ENCODE results near the gene PRR36.

Gene PRR36

DNA sequence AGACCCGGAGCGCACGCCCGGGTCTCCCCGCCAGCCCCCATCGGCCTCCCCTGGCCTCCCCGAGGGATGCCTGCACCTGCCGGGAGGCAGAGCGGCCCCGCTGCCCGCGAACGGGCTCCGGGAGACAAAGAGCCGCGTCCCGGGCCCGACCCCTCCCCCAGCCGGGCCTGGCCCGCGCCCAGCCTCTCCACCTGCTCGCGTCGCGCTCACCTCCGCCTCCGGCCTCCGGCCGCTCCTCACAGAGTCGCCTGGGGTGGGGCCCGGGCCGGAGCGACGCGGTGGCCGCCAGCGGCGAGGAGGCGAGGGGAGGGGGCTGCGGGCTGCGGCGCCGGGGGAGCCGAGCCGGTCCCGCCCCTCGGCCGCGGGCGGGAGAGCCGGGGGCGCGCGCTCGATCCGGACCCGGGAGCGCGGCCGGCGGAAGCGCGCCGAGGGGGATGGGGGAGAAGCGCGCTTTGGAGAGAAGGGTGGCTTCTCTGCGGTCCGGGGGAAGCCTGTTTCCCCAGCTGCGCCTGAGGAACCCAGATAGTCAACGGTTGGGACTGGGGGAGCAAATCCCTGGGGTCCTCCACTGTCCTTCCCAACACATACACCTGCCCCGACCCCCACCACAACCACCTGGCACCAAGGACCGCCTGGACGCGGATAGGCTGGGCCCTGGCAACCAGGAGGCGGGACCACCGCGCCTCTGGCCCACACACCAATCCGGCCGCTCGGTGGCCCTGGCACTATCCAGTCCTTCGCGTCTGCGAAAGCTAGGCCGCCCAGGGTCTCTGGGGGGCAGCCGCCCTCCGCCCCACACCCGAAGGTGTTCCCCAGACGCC is at the start of gene PRR36:
PRR36 (minus strand) TSS at position 315 of the 821 bp plus-strand sequence. CDS start 701 bp downstream, outside the sequence.
- H3K4me3 ChIP-seq (ENCODE audit: low read length), result peak within 1 kb of the TSS; percentile 46; the same call in 1 of the 2 replicates

DNA sequence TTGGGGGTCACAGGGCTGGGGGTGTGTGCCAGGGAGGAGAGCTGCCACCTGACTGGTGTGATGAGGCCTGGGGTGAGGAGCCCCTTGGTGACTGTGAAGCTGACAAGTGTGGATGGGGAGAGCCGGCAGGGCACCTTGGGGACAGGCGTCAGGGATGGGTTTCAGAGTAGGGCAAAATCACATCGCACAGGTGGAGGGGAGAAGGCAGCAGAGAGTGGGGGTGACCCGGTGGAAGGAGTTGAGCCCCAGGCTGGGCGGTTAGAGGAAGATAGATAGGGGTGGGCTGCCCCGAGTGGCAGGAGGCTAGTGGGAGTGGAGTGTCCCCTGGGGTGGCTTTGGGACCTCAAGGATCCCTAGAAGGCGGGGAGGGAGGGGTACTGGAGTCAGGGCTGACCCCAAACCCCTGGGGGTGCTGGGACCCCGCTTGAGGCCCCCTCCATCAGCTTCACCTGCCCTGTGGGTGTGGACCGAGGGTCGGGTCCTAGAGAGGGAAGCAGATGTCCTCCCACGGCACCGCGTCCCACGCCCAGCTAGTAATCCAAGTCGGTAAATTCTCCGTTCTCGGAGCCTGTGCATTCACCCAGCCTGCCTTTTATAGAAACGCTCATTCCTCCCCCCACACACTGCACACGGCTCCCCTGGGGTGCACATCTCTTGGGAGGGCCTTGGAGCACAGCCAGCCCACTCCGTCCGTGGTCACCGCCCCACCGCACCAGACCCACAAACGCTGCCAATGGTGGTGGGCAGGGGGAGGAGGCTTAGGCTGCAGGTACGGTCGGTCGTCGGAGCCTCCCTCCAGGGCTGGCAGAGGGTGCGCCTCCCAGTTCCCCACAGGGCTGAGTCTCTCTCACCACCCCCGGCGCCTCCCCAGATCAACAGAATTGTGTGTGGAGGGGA is 49.4 kb upstream of the PRR36 start:
- H3K4me1 ChIP-seq (ENCODE audit: control insufficient read depth, insufficient read depth, low read length), result 0 out of 2 replicates have a peak, but pooled peaks cover 3% of the 10 kb centered on the region
- H3K36me3 ChIP-seq (ENCODE audit: control insufficient read depth, insufficient read depth, low read length), result peaks cover 6% of the 10 kb centered on the region; the same call in 1 of the 2 replicates
- H3K9me3 ChIP-seq (ENCODE audit: control insufficient read depth, insufficient read depth, low read length), result no peaks in the 10 kb centered on the region
- no peak overlapping the region for H3K27ac ChIP-seq (ENCODE audit: low read length)
- H3K27me3 ChIP-seq (ENCODE audit: control insufficient read depth, insufficient read depth, low read length), result no peaks in the 10 kb centered on the region
- H3K4me3 ChIP-seq (ENCODE audit: low read length), result no peak overlapping the region
- DNase-seq (ENCODE audit: low read depth, low spot score), result no peak
- no CpG with 5 or more reads among the region's 31 CpGs for WGBS (ENCODE audit: insufficient coverage, insufficient read length)

More for the DNA sequence above, at the start of gene PRR36:
- Histone ChIP-seq H3K27ac (ENCODE audit: low read length) (no peak within 1 kb of the TSS), H3K4me1 (ENCODE audit: control insufficient read depth, insufficient read depth, low read length) (peaks cover 7% of the 10 kb centered on the region), H3K36me3 (ENCODE audit: control insufficient read depth, insufficient read depth, low read length) (no peaks in the 10 kb centered on the region), H3K27me3 (ENCODE audit: control insufficient read depth, insufficient read depth, low read length) (no peaks in the 10 kb centered on the region), H3K9me3 (ENCODE audit: control insufficient read depth, insufficient read depth, low read length) (no peaks in the 10 kb centered on the region)
- no peak for DNase-seq (ENCODE audit: low read depth, low spot score)
- WGBS (ENCODE audit: insufficient coverage, insufficient read length), result no CpG with 5 or more reads among the region's 88 CpGs

DNA sequence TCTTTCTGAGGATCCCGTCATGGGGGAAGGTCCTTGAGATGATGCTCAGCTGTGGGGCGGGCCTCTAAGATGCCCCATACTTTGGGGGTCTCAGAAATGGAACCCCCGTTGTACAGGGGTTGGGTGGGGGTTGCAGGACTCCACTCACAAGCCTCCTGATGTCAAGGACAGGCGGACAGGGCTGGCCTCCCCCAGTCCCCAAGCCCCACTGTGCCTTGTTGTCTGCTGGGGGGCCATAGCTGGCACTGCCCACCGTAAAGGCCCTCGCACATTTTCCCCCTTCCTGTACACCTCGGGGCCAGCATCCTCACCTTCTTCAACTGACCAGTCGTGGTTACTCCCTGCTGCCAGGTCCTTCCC is 48.6 kb upstream of the PRR36 start:
- Histone ChIP-seq H3K27ac (ENCODE audit: low read length) (no peak overlapping the region), H3K27me3 (ENCODE audit: control insufficient read depth, insufficient read depth, low read length) (no peaks in the 10 kb centered on the region; the same call in 1 of the 2 replicates), H3K9me3 (ENCODE audit: control insufficient read depth, insufficient read depth, low read length) (no peaks in the 10 kb centered on the region), H3K36me3 (ENCODE audit: control insufficient read depth, insufficient read depth, low read length) (peaks cover 6% of the 10 kb centered on the region; the same call in 1 of the 2 replicates), H3K4me1 (ENCODE audit: control insufficient read depth, insufficient read depth, low read length) (0 out of 2 replicates have a peak, but pooled peaks cover 3% of the 10 kb centered on the region), H3K4me3 (ENCODE audit: low read length) (no peak overlapping the region)
- no CpG with 5 or more reads among the region's 8 CpGs for WGBS (ENCODE audit: insufficient coverage, insufficient read length)
- DNase-seq (ENCODE audit: low read depth, low spot score), result no peak

DNA sequence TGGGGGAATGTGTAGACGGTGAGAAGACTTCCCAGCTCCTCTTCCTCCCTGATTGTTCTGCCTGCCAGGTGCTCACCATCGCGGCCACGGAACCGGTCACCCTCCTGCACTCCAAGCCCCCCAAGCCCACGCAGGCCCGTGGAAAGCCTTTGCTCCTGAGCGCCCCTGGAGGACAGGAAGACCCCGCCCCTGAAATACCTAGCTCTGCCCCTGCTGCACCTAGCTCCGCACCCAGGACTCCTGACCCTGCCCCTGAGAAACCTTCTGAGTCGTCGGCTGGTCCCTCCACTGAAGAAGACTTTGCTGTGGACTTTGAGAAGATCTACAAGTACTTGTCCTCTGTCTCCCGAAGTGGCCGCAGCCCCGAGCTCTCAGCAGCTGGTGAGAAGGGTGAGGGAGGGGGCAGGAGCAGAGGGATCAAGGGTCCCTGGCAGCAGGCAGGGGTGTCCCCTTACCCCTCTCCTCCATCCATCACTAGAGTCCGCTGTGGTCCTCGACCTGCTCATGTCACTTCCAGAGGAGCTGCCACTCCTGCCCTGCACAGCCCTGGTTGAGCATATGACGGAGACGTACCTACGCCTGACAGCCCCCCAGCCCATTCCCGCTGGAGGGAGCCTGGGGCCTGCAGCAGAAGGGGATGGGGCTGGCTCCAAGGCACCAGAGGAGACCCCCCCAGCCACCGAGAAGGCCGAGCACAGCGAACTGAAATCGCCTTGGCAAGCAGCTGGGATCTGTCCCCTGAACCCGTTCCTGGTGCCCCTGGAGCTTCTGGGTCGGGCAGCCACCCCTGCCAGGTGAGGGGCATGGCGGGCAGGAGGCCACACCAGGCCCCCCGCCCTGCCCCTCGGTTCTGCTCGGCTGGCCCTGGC is 48.0 kb upstream of the PRR36 start:
- Histone ChIP-seq H3K4me3 (ENCODE audit: low read length) (no peak overlapping the region), H3K9me3 (ENCODE audit: control insufficient read depth, insufficient read depth, low read length) (no peaks in the 10 kb centered on the region), H3K27ac (ENCODE audit: low read length) (no peak overlapping the region), H3K36me3 (ENCODE audit: control insufficient read depth, insufficient read depth, low read length) (peaks cover 3% of the 10 kb centered on the region; the same call in 1 of the 2 replicates), H3K4me1 (ENCODE audit: control insufficient read depth, insufficient read depth, low read length) (0 out of 2 replicates have a peak, but pooled peaks cover 3% of the 10 kb centered on the region), H3K27me3 (ENCODE audit: control insufficient read depth, insufficient read depth, low read length) (peaks cover 1% of the 10 kb centered on the region; the same call in 1 of the 2 replicates)
- DNase-seq (ENCODE audit: low read depth, low spot score), result no peak
- no CpG with 5 or more reads among the region's 31 CpGs for WGBS (ENCODE audit: insufficient coverage, insufficient read length)

DNA sequence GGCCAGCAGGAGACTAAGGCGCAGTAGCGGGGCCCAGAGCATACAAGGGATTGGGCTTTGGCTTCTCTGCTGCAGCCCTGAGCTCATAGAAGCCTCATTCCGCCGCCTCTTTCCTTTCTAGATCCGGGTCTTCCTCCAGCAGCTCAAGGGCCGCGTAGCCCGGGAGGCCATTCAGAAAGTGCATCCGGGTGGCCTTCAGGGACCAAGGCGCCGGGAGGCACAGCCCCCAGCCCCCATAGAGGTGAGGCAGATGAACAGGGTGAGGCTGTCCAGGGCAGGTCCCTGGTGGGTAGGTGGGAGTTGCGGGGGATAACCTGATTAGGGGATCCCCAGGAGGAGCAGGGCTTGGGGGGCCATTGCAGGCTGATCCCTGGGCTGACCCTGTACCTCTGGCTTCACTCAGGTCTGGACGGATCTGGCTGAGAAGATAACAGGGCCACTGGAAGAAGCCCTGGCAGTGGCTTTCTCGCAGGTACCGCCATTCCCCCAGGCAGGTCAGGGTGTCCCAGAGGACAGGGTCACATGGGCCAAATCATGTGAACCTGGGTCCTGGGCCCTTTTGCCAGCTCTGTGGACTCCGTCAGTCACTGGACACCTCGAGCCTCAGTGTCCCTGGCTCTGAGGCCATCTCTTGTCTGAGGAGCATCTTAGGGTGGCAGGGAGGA is 47.2 kb upstream of the PRR36 start:
- Histone ChIP-seq H3K9me3 (ENCODE audit: control insufficient read depth, insufficient read depth, low read length) (no peaks in the 10 kb centered on the region), H3K4me3 (ENCODE audit: low read length) (peak overlapping the region; percentile 37; the same call in 1 of the 2 replicates), H3K27me3 (ENCODE audit: control insufficient read depth, insufficient read depth, low read length) (peaks cover 5% of the 10 kb centered on the region; the same call in 1 of the 2 replicates), H3K36me3 (ENCODE audit: control insufficient read depth, insufficient read depth, low read length) (0 out of 2 replicates have a peak, but pooled peaks cover 3% of the 10 kb centered on the region), H3K27ac (ENCODE audit: low read length) (no peak overlapping the region), H3K4me1 (ENCODE audit: control insufficient read depth, insufficient read depth, low read length) (0 out of 2 replicates have a peak, but pooled peaks cover 3% of the 10 kb centered on the region)
- WGBS (ENCODE audit: insufficient coverage, insufficient read length), result no CpG with 5 or more reads among the region's 17 CpGs
- DNase-seq (ENCODE audit: low read depth, low spot score), result no peak

DNA sequence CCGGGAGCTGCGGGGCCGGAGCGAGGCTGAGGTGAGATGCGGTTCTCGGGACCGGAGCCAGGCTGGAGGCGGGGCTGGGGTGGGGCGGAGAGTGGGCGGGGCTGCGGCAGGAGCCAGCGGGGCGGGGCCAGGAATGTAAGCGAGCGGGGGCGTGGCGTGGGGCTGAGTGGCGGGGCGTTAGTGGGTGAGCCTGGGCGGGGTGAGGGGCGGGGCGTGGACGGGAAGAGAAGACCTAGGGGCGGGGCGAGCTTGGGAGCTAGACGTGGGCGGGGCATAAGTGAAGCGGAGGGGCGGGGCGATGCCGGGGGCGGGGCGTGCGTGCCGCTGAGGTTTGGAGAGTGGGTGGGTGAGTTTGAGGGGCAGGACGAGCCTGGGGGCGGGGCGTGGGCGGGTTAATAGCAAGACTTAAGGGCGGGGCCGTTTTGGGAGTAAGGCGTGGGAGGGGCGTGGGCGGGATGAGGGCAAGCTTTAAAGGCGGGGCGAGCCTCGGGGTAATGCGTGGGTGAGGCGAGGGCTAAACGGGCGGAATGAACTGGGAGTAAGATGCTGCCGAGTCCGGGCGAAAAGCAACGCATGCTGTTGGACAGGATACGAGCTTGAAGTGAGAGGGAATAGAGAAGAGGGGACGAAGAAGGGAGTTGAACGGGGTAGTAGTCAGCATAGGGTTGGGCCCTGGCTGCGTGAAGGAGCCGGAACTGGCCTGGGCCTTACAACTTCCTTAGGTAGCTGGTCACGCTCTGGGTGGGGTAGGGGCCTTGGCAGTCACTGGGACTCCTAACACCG is 46.5 kb upstream of the PRR36 start:
- WGBS (ENCODE audit: insufficient coverage, insufficient read length), result no CpG with 5 or more reads among the region's 62 CpGs
- H3K4me3 ChIP-seq (ENCODE audit: low read length), result peak overlapping the region; percentile 74

DNA sequence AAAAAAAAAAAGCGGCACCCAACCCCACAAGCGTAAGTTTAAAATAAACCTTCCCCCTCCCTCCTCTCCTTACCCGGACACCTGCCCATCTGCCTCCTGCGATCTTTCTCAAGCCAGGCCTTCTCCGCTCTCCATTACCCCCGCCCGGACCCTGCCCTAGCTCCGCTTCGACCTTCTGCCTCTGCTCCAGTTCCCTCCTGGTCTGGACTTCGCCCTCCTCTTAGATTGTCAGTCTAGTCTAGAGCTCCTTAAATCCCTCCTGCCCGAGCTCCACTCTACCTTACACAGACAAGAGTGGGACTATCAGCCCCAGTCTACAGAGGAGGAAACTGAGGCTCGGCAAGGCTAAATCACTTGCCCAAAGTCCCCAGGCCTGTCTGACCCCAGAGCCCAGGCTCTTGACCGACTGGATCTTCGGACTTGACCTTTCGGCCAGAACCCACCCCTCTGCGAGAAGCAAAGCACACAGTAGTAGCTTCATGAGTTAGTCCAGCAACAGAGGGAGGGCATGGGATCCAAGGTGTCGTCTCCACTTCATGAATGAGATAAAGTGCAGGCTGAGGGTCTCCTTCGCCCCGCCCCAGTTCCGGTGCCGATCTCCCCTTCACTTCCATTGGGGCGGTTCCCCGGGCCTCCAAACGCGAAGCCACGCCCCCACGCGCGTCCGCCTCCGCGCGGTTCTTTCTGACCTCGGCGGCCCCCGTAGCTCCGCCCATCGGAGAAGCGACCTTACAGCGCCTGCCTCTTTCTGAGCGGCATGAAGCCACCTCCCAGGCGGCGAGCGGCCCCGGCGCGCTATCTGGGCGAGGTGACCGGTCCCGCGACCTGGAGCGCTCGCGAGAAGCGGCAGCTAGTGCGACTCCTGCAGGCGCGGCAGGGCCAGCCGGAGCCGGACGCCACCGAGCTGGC is 45.7 kb upstream of the PRR36 start, which contains the start of gene SNAPC2:
SNAPC2 (plus strand) TSS at position 729 of the 909 bp plus-strand sequence; CDS start at position 758, 29 bp downstream.
- no peak for DNase-seq (ENCODE audit: low read depth, low spot score)
- no peaks in the 10 kb centered on the region for H3K9me3 ChIP-seq (ENCODE audit: control insufficient read depth, insufficient read depth, low read length)
- H3K36me3 ChIP-seq (ENCODE audit: control insufficient read depth, insufficient read depth, low read length), result 0 out of 2 replicates have a peak, but pooled peaks cover 3% of the 10 kb centered on the region
- H3K4me3 ChIP-seq (ENCODE audit: low read length), result peak within 1 kb of the TSS; percentile 74
- WGBS (ENCODE audit: insufficient coverage, insufficient read length), result no CpG with 5 or more reads among the region's 62 CpGs
- peaks cover 2% of the 10 kb centered on the region; the same call in 1 of the 2 replicates for H3K4me1 ChIP-seq (ENCODE audit: control insufficient read depth, insufficient read depth, low read length)
- no peak within 1 kb of the TSS for H3K27ac ChIP-seq (ENCODE audit: low read length)
- peaks cover 13% of the 10 kb centered on the region for H3K27me3 ChIP-seq (ENCODE audit: control insufficient read depth, insufficient read depth, low read length)

More for the DNA sequence above, 46.5 kb upstream of the PRR36 start:
- H3K27ac ChIP-seq (ENCODE audit: low read length), result no peak overlapping the region
- peaks cover 2% of the 10 kb centered on the region; the same call in 1 of the 2 replicates for H3K4me1 ChIP-seq (ENCODE audit: control insufficient read depth, insufficient read depth, low read length)
- H3K9me3 ChIP-seq (ENCODE audit: control insufficient read depth, insufficient read depth, low read length), result no peaks in the 10 kb centered on the region
- peaks cover 8% of the 10 kb centered on the region; the same call in 1 of the 2 replicates for H3K27me3 ChIP-seq (ENCODE audit: control insufficient read depth, insufficient read depth, low read length)
- DNase-seq (ENCODE audit: low read depth, low spot score), result no peak
- 0 out of 2 replicates have a peak, but pooled peaks cover 3% of the 10 kb centered on the region for H3K36me3 ChIP-seq (ENCODE audit: control insufficient read depth, insufficient read depth, low read length)

Measured in iPS DF 6.9 (cell line).